RWPE1 (cell line): ENCODE measurements around the gene ACOX3.

Source experiments
- CTCF ChIA-PET: fragments of 350-600 bp; sonication (Branson Sonifier 250); formaldehyde crosslinking; extraction: SDS; loops from one replicate; lab custom pipeline; 2021; lab: Yijun Ruan, JAX
- POLR2A ChIA-PET: fragments of 400-600 bp; formaldehyde crosslinking; extraction: SDS; loops from one replicate; lab custom pipeline; 2020; ENCODE audit warnings: antibody characterized with exemption; ENCODE audit not compliant: low non-redundant PET; lab: Yijun Ruan, JAX
- DNase-seq: peaks from one replicate; pipeline ENCODE4 v3.0.0; 2012; ENCODE audit warnings: low spot score
- H3K27ac ChIP-seq: fragments of 450-650 bp; 2 replicates; pipeline ENCODE4 v1.5.1; 2017
- CTCF ChIP-seq: fragments of 450-650 bp; conservative IDR thresholded peaks from 2 replicates; pipeline ENCODE4 v1.5.1; 2017; ENCODE audit warnings: low read depth, mild to moderate bottlenecking

ACOX3 gene

DNA sequence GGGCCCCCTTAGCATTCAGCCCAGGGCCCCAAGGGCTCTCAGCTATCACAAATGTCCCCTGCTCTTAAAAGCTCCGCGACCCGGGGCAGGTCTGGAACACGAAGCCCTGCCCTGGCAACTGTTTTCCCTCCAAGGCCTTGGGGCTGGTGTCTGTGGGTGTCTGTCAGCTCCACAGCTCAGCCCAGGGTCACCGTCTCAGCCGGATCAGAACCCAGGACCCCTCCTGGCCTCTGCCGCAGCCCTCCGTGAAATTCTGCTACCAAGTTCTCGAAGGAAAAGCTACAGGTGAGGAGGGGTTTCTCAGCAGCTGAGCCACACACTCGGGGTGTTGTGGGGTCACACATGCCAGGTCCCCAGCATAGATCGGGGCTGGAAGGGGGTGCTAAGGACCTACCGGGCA is 61.2 kb downstream of the ACOX3 start:
- no peak for TF ChIP-seq CTCF
- no peak overlapping the region for H3K27ac ChIP-seq
- no peak for DNase-seq
- CTCF ChIA-PET, result no interaction called here
- POLR2A ChIA-PET, result no interaction called here

- DNase-seq, result no peak
- ChIA-PET POLR2A (no interaction called here), CTCF (no interaction called here)
- TF ChIP-seq CTCF, result no peak
- H3K27ac ChIP-seq, result no peak overlapping the region
Measured at GRCh38 chr4:8378776-8379175, 61.7 kb downstream of the ACOX3 start.

GRCh38 chr4:8378101-8378724 is 62.3 kb downstream of the ACOX3 start:
- CTCF ChIA-PET, result no interaction called here
- DNase-seq, result no peak
- POLR2A ChIA-PET, result no interaction called here
- no peak for TF ChIP-seq CTCF
- H3K27ac ChIP-seq, result no peak overlapping the region

GRCh38 chr4:8377103-8378075 is 63.1 kb downstream of the ACOX3 start:
- CTCF ChIA-PET, result no interaction called here
- no peak for TF ChIP-seq CTCF
- no peak overlapping the region for H3K27ac ChIP-seq
- no peak for DNase-seq
- POLR2A ChIA-PET, result no interaction called here

DNA sequence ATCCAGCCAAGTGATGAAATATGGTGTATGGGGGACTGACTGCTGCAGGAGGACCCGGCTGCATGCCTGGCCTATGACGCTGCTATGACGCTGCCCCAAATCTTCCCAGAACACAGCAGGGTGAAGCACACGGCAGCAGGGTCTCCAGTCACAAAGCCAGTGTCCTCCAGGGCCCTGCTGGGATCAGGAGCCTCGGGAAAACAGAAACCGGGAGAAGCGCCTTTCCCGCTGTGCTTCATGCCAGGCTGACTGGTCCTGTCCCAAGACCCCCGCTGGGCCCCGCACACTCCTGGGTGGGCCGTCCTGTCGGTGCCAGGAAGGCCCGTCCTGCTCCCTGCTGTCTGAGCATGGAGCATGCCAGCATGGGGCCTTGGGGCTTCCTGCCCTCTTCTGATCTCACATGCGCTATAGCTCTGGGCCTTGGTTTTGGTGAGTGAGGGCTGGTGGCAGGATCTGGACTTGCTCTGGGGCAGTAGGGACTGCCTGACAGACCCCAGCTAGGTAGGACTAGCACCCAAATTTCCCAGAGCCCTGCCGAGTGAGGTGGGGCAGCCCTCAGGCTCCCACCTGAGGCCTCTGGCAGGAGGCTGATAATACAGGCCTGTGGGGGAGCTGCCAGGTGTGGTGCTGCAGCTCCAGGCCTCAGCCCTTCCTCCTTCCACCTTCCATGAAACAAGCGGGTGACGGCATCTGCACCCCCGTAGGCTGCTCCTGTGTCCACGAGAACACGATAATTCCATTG is 64.0 kb downstream of the ACOX3 start:
- ChIA-PET CTCF (no interaction called here), POLR2A (no interaction called here)
- no peak for DNase-seq
- TF ChIP-seq CTCF, result no peak
- H3K27ac ChIP-seq, result no peak overlapping the region
